Activated CD4-positive, alpha-beta T cell treated with anti-CD3 and anti-CD28 coated beads for 36 hours (primary cell): Measurements from ENCODE around the gene IL31. TPM values are rescaled to one million over a fixed set of nuclear protein-coding genes. Genes with fewer than 3 reads are reported as not detected.
A peak's percentile ranks its signal among the peaks of the same experiment; 100 is the strongest.

Experiments
- ATAC-seq: fragments of 200-7000 bp; cut with Tn5 transposase; one replicate; pipeline ENCODE4 v1.10.0; 2021; ENCODE audit warnings: mild to moderate bottlenecking, moderate library complexity
- CTCF ChIA-PET: fragments of 350-600 bp; sonication (Branson Sonifier 250); formaldehyde crosslinking; loops from one replicate; lab custom pipeline; 2021; ENCODE audit warnings: antibody characterized with exemption; lab: Charles Lee
- POLR2A ChIA-PET: fragments of 350-600 bp; sonication (Branson Sonifier 250); formaldehyde crosslinking; loops from one replicate; lab custom pipeline; 2021; ENCODE audit warnings: antibody characterized with exemption, inconsistent platforms; lab: Charles Lee
- DNase-seq: peaks from one replicate; pipeline ENCODE4 v3.0.0-alpha.2; 2020
- H3K27ac Mint-ChIP-seq: one replicate; pipeline ENCODE4 v1.8.0; 2021; ENCODE audit warnings: mixed read lengths
- H3K27me3 Mint-ChIP-seq: one replicate; pipeline ENCODE4 v1.8.0; 2021; ENCODE audit warnings: mixed read lengths
- H3K36me3 Mint-ChIP-seq: one replicate; pipeline ENCODE4 v1.8.0; 2021; ENCODE audit warnings: low read depth, mixed read lengths
- H3K4me1 Mint-ChIP-seq: one replicate; pipeline ENCODE4 v1.8.0; 2021; ENCODE audit warnings: mixed read lengths
- H3K4me3 Mint-ChIP-seq: one replicate; pipeline ENCODE4 v1.8.0; 2021; ENCODE audit warnings: mild to moderate bottlenecking, moderate library complexity, mixed read lengths
- H3K9me3 Mint-ChIP-seq: one replicate; pipeline ENCODE4 v1.8.0; 2021; ENCODE audit warnings: low read depth, mixed read lengths
- intact Hi-C, 2 experiments: fragments of 100-400 bp; cut with DNase I in 1 of 2; cut with micrococcal nuclease in 1 of 2; formaldehyde crosslinking; loops; one replicate each; pipeline versions ENCODE4 v1.14.2 to v1.15.1; 2022 to 2024; cut with DNase I, micrococcal nuclease
- total RNA-seq, 2 experiments: library from RNA; stranded (reverse); gene quantifications; one replicate each; pipeline ENCODE4 v1.2.3, GENCODE V29; 2021

IL31 gene
- total RNA-seq, 2 experiments from 2014 or later: 2.1 to 4.0 TPM

DNA sequence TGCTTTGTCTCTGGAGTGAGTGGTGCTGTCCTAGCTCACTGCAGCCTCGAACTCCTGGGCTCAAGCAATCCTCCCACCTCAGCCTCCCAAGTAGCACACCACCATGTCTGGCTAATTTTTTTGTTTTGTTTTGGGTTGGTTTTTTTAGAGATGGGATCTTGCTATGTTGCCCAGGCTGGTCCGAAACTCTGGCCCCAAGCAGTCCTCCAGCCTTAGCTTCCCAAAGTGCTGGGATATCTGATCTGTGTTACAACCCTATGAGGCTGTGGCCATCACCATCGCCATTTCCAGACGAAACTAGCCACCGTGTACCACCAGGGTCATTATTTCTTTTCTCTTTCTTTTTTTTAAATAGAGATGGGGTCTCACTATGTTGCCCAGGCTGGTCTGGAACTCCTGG lies 2.6 kb downstream of the IL31 start:
- CTCF ChIA-PET: no interaction called here
- Mint-ChIP-seq H3K27ac (no peak overlapping the region), H3K36me3 (no peaks in the 10 kb centered on the region), H3K4me1 (peaks cover 15% of the 10 kb centered on the region), H3K4me3 (no peak overlapping the region), H3K27me3 (no peaks in the 10 kb centered on the region), H3K9me3 (no peaks in the 10 kb centered on the region)
- ATAC-seq: no peak
- POLR2A ChIA-PET: no interaction called here
- intact Hi-C loops: no loop called here
- DNase-seq: no peak

DNA sequence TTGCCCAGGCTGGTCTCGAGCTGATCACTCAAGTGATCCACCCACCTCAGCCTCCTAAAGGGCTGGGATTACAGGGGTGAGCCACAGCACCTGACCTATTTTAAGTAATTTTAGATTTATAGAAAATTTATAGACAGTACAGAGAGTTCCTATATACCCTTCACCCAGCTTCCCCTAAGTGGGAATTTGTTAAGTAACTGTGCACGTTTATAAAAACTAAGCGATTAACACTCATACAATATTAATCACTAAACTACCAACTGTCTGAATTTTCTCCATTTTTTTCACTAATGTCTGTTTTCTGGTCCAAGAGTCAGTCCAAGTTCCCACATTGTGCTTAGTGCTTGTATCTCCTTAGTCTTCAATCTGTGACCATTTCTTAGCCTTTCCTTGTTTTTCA lies 5.5 kb downstream of the IL31 start:
- Mint-ChIP-seq H3K4me3 (no peak overlapping the region), H3K9me3 (no peaks in the 10 kb centered on the region), H3K27ac (no peak overlapping the region), H3K36me3 (no peaks in the 10 kb centered on the region), H3K4me1 (peaks cover 10% of the 10 kb centered on the region), H3K27me3 (peaks cover 4% of the 10 kb centered on the region)
- intact Hi-C loops: no loop called here
- ChIA-PET CTCF (no interaction called here), POLR2A (no interaction called here)
- DNase-seq: no peak
- ATAC-seq: no peak

DNA sequence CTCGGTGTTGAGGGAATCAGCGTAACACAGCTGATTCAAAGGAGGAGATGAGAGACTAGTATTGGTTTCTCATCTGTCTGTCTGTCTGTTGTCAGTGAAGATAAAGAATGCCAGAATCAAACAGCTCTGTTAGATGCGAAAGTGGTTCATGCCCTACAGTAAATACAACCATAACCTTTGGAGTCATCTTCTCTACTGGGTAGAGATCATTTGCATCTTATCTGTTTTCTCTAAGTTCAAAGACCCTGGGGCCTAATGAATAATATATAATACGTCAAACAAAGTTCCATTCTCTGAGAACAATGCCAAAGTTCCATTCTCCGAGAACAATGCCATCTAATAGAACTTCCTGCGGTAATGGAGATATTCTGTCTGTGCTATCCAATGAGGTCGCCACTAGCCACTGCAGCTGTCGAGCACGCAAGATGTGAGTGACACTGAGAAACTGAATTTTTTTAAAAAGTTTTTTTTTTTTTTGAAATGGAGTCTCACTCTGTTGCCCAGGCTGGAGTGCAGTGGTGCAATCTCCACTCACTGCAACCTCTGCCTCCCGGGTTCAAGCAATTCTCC lies 6.6 kb downstream of the IL31 start:
- Mint-ChIP-seq H3K4me3 (no peak overlapping the region), H3K36me3 (no peaks in the 10 kb centered on the region), H3K9me3 (no peaks in the 10 kb centered on the region), H3K27me3 (peaks cover 4% of the 10 kb centered on the region), H3K27ac (no peak overlapping the region), H3K4me1 (peaks cover 10% of the 10 kb centered on the region)
- ChIA-PET CTCF (interaction anchor here (1.1 to 1.8 kb wide), 3 partner anchors 20 to 44 kb away, joined by 3 to 5 read pairs (median 3); no protein-coding TSS in a partner anchor), POLR2A (interaction anchor here (0.6 to 0.7 kb wide), 2 partner anchors 99 to 222 kb away, joined by 4 read pairs; no protein-coding TSS in a partner anchor)
- DNase-seq (no peak), ATAC-seq (peak; percentile 38)
- intact Hi-C loops: no loop called here

DNA sequence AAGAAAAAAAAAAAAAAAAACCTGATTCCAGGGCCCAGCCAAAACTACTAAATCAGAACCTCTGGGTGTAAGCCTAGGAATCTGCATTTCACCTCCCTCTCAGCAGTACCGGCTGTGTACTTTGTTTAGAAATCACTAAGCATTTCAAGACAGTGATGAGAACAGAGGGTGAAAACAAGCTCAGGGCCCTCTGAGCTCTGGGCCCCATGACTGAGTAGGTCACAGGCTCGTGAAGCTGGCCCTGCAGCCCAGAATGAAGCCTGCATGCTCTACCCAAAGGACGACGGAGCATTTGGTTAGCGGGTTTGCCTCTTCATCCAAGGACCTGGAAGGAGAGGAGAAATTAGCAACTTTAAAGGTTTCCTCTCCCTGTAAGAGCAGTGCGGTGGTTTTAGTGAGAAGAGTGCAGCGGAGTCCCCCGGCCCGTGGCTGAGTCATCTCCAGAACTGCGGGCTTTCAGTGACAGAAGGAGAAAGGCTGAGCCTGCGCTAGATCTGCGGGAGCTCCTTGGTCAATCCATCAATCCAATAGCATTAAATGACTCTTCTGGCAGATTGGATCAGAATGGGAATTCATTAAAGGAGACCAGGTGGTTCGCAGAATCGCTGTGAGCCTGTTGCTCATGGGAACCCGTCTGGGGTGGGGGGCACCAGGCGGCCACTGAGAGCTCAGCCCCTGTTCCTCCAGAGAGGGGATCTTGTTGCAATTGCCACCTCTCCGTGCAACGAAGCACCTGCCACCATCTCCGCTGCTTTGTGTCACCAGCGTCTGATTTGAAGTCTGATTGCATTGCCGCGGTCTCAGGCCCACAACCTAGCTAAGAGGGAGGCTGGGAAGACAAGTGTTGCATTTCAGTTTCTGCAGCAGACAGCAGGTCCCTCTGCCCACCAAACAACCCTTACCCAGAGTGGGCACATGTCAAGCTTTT lies 7.3 kb downstream of the IL31 start:
- no peak overlapping the region for H3K27ac Mint-ChIP-seq
- peak; percentile 78 for DNase-seq
- H3K27me3 Mint-ChIP-seq: peaks cover 4% of the 10 kb centered on the region
- H3K36me3 Mint-ChIP-seq: no peaks in the 10 kb centered on the region
- CTCF ChIA-PET: interaction anchor here (0.6 to 1.8 kb wide), 4 partner anchors 21 to 231 kb away, joined by 3 to 5 read pairs (median 3); no protein-coding TSS in a partner anchor
- H3K4me1 Mint-ChIP-seq: peaks cover 16% of the 10 kb centered on the region
- H3K4me3 Mint-ChIP-seq: no peak overlapping the region
- intact Hi-C loops: no loop called here
- H3K9me3 Mint-ChIP-seq: no peaks in the 10 kb centered on the region
- peak; percentile 83 for ATAC-seq
- POLR2A ChIA-PET: interaction anchor here (0.6 kb wide), 1 partner anchor 100 kb away, joined by 4 read pairs; no protein-coding TSS in a partner anchor

DNA sequence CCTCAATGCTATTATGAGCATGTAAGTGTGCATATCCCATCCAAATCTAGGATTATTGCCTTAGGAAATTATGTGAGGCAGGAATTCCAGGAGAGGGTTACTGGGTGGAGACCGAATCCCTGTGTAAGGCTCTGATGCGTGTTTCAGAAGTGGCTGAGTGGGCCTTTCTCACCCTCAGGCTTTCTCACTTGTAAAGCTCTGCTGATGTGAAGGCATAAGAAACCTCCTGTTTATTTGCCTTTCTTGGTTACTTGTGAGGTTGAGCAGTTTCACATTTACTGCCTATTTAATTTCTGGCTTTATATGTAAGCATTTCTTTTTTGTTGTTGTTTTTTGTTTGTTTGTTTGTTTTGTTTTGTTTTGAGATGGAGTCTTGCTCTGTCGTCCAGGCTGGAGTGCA lies 11.0 kb downstream of the IL31 start:
- ChIA-PET CTCF (interaction anchor here (0.6 to 1.0 kb wide), 3 partner anchors 28 to 94 kb away, joined by 3 to 4 read pairs (median 3); no protein-coding TSS in a partner anchor), POLR2A (interaction anchor here (0.6 kb wide), 1 partner anchor 375 kb away, joined by 3 read pairs; no protein-coding TSS in a partner anchor)
- DNase-seq (no peak), ATAC-seq (no peak)
- H3K36me3 Mint-ChIP-seq: no peaks in the 10 kb centered on the region
- intact Hi-C loops: no loop called here
- no peak overlapping the region for H3K4me3 Mint-ChIP-seq
- no peak overlapping the region for H3K27ac Mint-ChIP-seq
- H3K27me3 Mint-ChIP-seq: peaks cover 4% of the 10 kb centered on the region
- peaks cover 18% of the 10 kb centered on the region for H3K4me1 Mint-ChIP-seq
- H3K9me3 Mint-ChIP-seq: no peaks in the 10 kb centered on the region

DNA sequence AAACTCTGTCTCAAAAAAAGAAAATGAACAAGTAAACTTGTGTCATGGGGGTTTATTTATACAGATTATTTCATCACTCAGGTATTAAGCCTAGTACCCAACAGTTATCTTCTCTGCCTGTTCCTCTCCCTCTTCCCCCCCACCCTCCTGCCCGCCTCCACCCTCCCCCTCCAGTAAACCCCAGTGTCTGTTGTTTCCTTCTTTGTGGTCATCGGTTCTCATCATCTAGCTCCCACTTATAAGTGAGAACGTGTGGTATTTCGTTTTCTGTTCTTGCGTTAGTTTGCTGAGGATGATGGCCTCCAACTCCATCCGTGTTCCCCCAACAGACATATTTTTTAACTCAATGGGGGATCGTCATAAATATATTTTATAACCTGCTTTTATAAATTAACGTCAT lies 12.3 kb downstream of the IL31 start:
- Mint-ChIP-seq H3K4me1 (peaks cover 12% of the 10 kb centered on the region), H3K27ac (no peak overlapping the region), H3K9me3 (no peaks in the 10 kb centered on the region), H3K4me3 (no peak overlapping the region), H3K27me3 (peaks cover 4% of the 10 kb centered on the region), H3K36me3 (no peaks in the 10 kb centered on the region)
- ChIA-PET POLR2A (interaction anchor here (0.6 kb wide), 1 partner anchor 79 kb away, joined by 3 read pairs; no protein-coding TSS in a partner anchor), CTCF (interaction anchor here (0.6 to 1.0 kb wide), 2 partner anchors 141 to 609 kb away, joined by 3 to 4 read pairs; no protein-coding TSS in a partner anchor)
- ATAC-seq: peak; percentile 25
- intact Hi-C loops: no loop called here
- DNase-seq: peak; percentile 24

DNA sequence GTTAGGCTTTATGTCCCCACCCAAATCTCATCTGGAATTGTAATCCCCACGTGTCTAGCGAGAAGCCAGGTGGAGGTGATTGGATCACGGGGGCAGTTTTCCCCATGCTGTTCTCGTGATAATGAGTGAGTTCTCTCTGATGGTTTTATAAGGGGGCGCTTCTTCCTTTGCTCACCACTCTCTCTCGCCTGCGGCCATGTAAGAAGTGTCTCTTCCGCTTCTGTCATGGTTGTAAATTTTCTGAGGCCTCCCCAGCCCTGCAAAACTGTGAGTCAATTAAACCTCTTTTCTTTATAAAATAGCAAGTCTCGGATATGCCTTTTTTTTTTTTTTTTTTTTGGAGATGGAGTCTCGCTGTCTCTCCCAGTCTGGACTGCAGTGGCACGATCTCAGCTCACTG lies 13.3 kb downstream of the IL31 start:
- ATAC-seq: no peak
- intact Hi-C loops: loop anchor here in 1 of 2 experiments (1.0 kb wide), 1 partner anchor 31 kb away; no protein-coding TSS in a partner anchor
- CTCF ChIA-PET: interaction anchor here (0.7 kb wide), 1 partner anchor 776 kb away, joined by 3 read pairs; no protein-coding TSS in a partner anchor

DNA sequence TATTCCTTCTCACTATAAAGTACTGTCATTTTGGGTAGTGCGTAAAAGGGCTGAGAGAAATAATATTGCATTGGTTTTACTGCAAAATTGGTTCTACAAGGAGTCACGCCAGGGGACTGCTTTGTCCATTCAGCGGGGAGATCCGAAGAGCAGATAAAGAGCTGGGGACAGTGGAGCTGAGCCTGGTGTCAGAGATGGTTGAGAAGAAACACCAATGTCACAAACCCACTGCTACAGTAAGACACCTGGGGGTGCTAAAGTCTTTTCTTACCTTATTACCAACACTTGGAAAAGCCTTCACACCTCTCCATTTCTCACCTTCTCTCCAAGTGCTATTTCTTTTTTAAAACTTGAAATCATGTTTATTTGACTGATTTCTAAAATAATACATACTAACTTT lies 14.1 kb downstream of the IL31 start:
- intact Hi-C loops: loop anchor here (1.0 to 5.0 kb wide), 2 partner anchors 31 to 32 kb away; no protein-coding TSS in a partner anchor
- H3K27me3 Mint-ChIP-seq: peaks cover 2% of the 10 kb centered on the region
- H3K9me3 Mint-ChIP-seq: no peaks in the 10 kb centered on the region
- H3K27ac Mint-ChIP-seq: no peak overlapping the region
- peaks cover 8% of the 10 kb centered on the region for H3K4me1 Mint-ChIP-seq
- DNase-seq (no peak), ATAC-seq (no peak)
- ChIA-PET POLR2A (no interaction called here), CTCF (no interaction called here)
- H3K4me3 Mint-ChIP-seq: no peak overlapping the region
- H3K36me3 Mint-ChIP-seq: no peaks in the 10 kb centered on the region

More for the DNA sequence above, 13.3 kb downstream of the IL31 start:
- DNase-seq: no peak
- POLR2A ChIA-PET: no interaction called here
- peaks cover 4% of the 10 kb centered on the region for H3K27me3 Mint-ChIP-seq
- no peaks in the 10 kb centered on the region for H3K36me3 Mint-ChIP-seq
- no peak overlapping the region for H3K4me3 Mint-ChIP-seq
- peaks cover 8% of the 10 kb centered on the region for H3K4me1 Mint-ChIP-seq
- no peaks in the 10 kb centered on the region for H3K9me3 Mint-ChIP-seq
- H3K27ac Mint-ChIP-seq: no peak overlapping the region

DNA sequence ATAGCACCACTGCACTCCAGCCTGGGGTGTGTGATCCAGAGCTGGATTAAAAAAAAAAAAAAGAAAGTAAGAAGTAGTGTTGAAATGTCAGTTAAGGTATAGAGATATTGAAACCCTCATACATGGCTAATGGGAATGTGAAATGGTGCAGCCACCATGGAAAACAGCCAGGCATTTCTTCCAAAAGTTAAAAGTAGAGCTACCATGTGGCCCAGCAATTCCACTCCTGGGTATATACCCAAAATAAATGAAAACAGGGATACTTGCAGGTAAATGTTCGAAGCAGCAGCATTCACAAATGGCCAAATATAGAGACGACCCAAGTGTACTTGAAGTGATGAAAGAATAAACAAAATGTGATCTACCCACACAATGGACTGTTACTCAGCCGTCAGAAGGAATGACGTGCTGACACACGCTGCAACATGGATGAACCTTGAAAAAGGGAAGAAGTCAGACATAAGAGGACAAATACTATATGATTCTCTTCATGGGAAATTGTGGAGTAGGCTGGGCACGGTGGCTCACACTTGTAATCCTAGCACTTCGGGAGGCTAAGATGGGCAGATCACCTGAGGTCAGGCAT lies 15.2 kb downstream of the IL31 start:
- no peaks in the 10 kb centered on the region for H3K36me3 Mint-ChIP-seq
- H3K4me3 Mint-ChIP-seq: no peak overlapping the region
- CTCF ChIA-PET: no interaction called here
- POLR2A ChIA-PET: no interaction called here
- H3K27ac Mint-ChIP-seq: no peak overlapping the region
- peaks cover 8% of the 10 kb centered on the region for H3K4me1 Mint-ChIP-seq
- intact Hi-C loops: loop anchor here in 1 of 2 experiments (5.0 kb wide), 1 partner anchor 34 kb away; no protein-coding TSS in a partner anchor
- no peaks in the 10 kb centered on the region for H3K9me3 Mint-ChIP-seq
- ATAC-seq: no peak
- H3K27me3 Mint-ChIP-seq: no peaks in the 10 kb centered on the region
- no peak for DNase-seq

DNA sequence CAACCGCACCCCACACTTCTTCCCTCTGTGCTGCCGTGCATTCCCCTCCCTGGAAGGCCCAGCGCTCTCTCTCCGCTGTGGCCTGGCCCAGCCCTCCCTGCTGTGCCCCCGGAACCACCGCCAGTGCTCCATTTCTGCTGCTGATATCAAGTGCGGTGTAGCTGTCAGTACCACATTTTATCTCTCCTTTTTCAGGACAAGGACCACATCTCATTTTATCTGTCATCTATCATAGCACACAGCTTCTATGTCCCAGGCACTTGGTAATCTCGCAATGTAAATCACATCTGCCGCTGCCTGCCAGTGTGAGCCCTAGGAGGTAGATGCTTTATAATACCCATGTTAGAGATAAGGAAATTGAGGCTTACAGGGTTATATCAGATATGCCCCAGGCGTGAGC lies 18.3 kb downstream of the IL31 start:
- ChIA-PET POLR2A (no interaction called here), CTCF (interaction anchor here (1.2 kb wide), 1 partner anchor 32 kb away, joined by 4 read pairs; no protein-coding TSS in a partner anchor)
- Mint-ChIP-seq H3K9me3 (no peaks in the 10 kb centered on the region), H3K27ac (no peak overlapping the region), H3K36me3 (no peaks in the 10 kb centered on the region), H3K4me1 (no peaks in the 10 kb centered on the region), H3K4me3 (no peak overlapping the region), H3K27me3 (no peaks in the 10 kb centered on the region)
- DNase-seq (no peak), ATAC-seq (no peak)
- intact Hi-C loops: loop anchor here in 1 of 2 experiments (5.0 kb wide), 1 partner anchor 37 kb away; no protein-coding TSS in a partner anchor

DNA sequence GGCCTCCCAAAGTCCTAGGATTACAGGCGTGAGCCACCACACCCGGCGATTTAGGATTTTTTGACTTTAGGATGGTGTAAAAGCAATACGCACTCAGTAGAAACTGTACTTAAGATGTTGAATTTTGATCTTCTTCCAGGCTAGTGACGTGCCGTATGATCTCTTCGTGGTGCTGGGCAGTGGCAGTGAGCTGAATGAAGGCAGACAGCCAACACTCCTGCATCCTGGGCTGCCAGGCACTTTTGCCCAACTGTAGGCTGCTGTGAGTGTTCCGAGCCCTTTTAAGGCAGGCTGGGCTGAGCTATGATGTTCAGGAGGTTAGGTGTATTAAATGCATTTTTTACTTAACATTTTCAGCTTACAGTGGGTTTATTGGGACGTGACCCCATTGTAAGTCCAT lies 21.3 kb downstream of the IL31 start:
- ChIA-PET POLR2A (no interaction called here), CTCF (no interaction called here)
- Mint-ChIP-seq H3K9me3 (no peaks in the 10 kb centered on the region), H3K36me3 (no peaks in the 10 kb centered on the region), H3K4me1 (peaks cover 2% of the 10 kb centered on the region), H3K4me3 (no peak overlapping the region), H3K27me3 (no peaks in the 10 kb centered on the region), H3K27ac (no peak overlapping the region)
- intact Hi-C loops: no loop called here
- DNase-seq (no peak), ATAC-seq (no peak)
